Measurements from ENCODE around the gene WNT7A. TPM values are rescaled to one million over a fixed set of nuclear protein-coding genes. Genes with fewer than 3 reads are reported as not detected.

Gene WNT7A
- total RNA-seq, 8 experiments from 2014 or later: 0.09 to 14.1 (median 7.6) TPM

DNA sequence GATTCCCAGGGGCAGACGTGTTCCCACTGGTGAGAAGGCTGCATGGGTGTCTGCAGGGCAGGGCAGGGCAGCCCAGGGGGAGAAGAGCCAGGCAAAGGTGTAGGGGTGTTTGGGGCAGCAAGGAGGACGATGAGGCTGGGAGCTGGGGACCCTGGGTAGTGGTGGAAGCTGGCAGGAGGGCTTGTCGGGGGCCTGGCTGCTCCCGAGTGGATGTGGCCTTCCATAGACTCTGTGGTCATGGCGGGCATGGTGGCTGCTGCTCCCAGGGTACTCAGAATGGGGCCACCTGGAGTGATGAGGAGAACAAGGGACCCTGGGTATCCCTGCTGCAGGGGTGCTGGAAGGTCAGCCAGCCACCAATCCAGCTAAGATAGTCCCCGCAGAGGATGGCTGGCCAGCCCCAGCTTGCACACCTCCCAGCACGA lies 107.5 kb downstream of the WNT7A start:
- in situ Hi-C loops (cut with MboI; ENCODE audit: low pct_unique_long_range_greater_than_20kb in 2 of 9, low sequenced_read_pairs in 9 of 9, unreplicated experiment in 9 of 9): no loop called here
- ATAC-seq (replicated peaks in 6 of 8): no peak
- peaks cover 7 to 35% of the 10 kb centered on the region in 2 donors for H3K4me1 ChIP-seq (replicated peaks in 1 of 2)
- no peak overlapping the region for H3K27ac ChIP-seq
- H3K4me3 ChIP-seq: no peak overlapping the region
- WGBS, 10 experiments: 60 to 100% (median 85%) methylated on average over 1 to 4 of the region's 7 CpGs; no CpG with 5 or more reads in 4 of the 10 experiments

- 67 to 100% (median 100%) methylated on average over 1 to 3 of the region's 9 CpGs; no CpG with 5 or more reads in 5 of the 10 experiments for WGBS, 10 experiments
- H3K27ac ChIP-seq: no peak overlapping the region
- H3K4me1 ChIP-seq (replicated peaks in 1 of 2): peaks cover 7 to 38% of the 10 kb centered on the region in 2 donors
- no peak overlapping the region for H3K4me3 ChIP-seq
- no peak for ATAC-seq (replicated peaks in 6 of 8)
- in situ Hi-C loops (cut with MboI; ENCODE audit: low pct_unique_long_range_greater_than_20kb in 2 of 9, low sequenced_read_pairs in 9 of 9, unreplicated experiment in 9 of 9): no loop called here
These were observed 108.4 kb downstream of the WNT7A start for GRCh38 chr3:13771496-13771895.

GRCh38 chr3:13770170-13771169 lies 109.4 kb downstream of the WNT7A start:
- WGBS, 10 experiments: 67 to 100% (median 84%) methylated on average over 1 to 6 of the region's 9 CpGs; no CpG with 5 or more reads in 4 of the 10 experiments
- H3K27ac ChIP-seq: no peak overlapping the region
- ATAC-seq (replicated peaks in 6 of 8): peak in 6 of 8 experiments; percentile 18 to 79 (median 50)

DNA sequence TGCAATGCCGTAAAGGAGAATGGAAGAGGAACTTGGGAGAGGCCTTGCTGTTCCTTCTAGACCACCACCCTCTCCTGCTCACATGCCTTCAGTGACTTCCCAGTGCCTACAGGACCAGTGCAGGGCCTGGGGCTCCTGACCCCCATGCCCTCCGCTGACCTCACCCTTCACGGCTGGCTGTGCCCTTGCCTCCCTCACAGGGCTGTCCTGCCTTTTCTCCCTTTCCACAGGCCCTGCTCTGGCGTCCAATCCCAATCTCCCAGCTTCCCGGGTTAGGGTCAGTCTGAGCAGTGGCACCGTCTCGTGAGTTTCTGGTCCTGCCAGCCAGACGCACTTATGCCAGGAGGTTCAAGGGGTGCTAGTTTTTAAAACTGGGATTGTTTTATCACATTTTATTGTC lies 110.4 kb downstream of the WNT7A start:
- ATAC-seq (replicated peaks in 6 of 8): no peak
- in situ Hi-C loops (cut with MboI; ENCODE audit: low pct_unique_long_range_greater_than_20kb in 2 of 9, low sequenced_read_pairs in 9 of 9, unreplicated experiment in 9 of 9): no loop called here
- H3K4me1 ChIP-seq (replicated peaks in 1 of 2): peaks cover 7 to 34% of the 10 kb centered on the region in 2 donors
- H3K27ac ChIP-seq: no peak overlapping the region
- no peak overlapping the region for H3K4me3 ChIP-seq
- WGBS, 10 experiments: 50 to 100% (median 100%) methylated on average over 1 to 6 of the region's 8 CpGs; no CpG with 5 or more reads in 5 of the 10 experiments

More at GRCh38 chr3:13770170-13771169, 109.4 kb downstream of the WNT7A start:
- in situ Hi-C loops (cut with MboI; ENCODE audit: low pct_unique_long_range_greater_than_20kb in 2 of 9, low sequenced_read_pairs in 9 of 9, unreplicated experiment in 9 of 9): no loop called here
- H3K4me3 ChIP-seq: no peak overlapping the region
- H3K4me1 ChIP-seq (replicated peaks in 1 of 2): peaks cover 7 to 38% of the 10 kb centered on the region in 2 donors

DNA sequence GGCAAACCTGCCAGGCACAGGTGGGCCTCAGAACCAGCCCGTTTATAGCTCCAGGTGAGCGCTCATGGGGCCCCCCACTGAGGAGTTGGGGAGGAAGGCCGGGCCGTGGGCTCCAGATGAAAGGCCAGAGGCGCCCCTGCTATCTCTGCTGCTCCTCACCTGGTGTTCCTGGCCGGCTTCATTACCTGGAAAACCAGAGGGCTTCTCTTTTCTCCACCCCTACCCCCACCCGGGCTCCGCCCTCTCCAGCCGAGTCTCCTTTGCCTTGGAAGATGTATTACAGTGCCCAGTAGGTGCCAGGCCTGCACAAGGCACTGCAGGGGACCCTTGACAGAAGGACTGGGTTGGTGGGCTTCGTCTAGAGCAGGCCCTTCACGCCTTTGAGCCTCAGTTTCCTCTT lies 111.4 kb downstream of the WNT7A start:
- no peak for ATAC-seq (replicated peaks in 6 of 8)
- in situ Hi-C loops (cut with MboI; ENCODE audit: low pct_unique_long_range_greater_than_20kb in 2 of 9, low sequenced_read_pairs in 9 of 9, unreplicated experiment in 9 of 9): no loop called here
- no peak overlapping the region for H3K27ac ChIP-seq
- H3K4me1 ChIP-seq (replicated peaks in 1 of 2): peaks cover 7 to 27% of the 10 kb centered on the region in 2 donors
- WGBS, 10 experiments: 0 to 100% (median 27%) methylated on average over 1 to 4 of the region's 11 CpGs; no CpG with 5 or more reads in 5 of the 10 experiments
- H3K4me3 ChIP-seq: no peak overlapping the region

- Histone ChIP-seq H3K4me3 (no peak overlapping the region), H3K27ac (peak overlapping the region in 1 of 2 donors; percentile 39), H3K4me1 (replicated peaks in 1 of 2) (peaks cover 7 to 27% of the 10 kb centered on the region in 2 donors)
- WGBS, 10 experiments: 33 to 80% methylated on average over 1 to 2 of the region's 4 CpGs; no CpG with 5 or more reads in 8 of the 10 experiments
- ATAC-seq (replicated peaks in 6 of 8): peak in 5 of 8 experiments; percentile 49 to 87 (median 83)
- in situ Hi-C loops (cut with MboI; ENCODE audit: low pct_unique_long_range_greater_than_20kb in 2 of 9, low sequenced_read_pairs in 9 of 9, unreplicated experiment in 9 of 9): no loop called here
These were observed 112.0 kb downstream of the WNT7A start for GRCh38 chr3:13767896-13768295.

DNA sequence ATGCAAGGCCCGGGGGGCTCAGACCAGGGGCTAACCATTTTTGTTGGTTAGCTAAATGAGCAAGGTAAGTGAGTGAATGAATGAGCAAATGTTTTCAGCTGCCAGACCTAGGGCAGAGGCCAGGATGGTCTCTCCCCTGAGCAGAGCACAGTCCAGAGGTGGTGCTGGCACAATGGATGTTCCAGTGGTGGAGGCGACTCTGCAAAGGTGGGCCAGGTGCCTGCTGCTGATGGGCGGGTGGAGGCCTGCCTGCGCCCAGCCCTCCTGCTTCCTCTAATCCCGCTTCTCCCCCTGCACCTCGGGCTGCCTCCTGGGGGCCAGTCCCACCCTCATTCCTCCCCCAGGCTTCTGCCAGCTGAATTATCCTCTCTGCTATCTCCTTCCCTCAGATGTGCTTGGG lies 112.8 kb downstream of the WNT7A start:
- H3K27ac ChIP-seq: no peak overlapping the region
- in situ Hi-C loops (cut with MboI; ENCODE audit: low pct_unique_long_range_greater_than_20kb in 2 of 9, low sequenced_read_pairs in 9 of 9, unreplicated experiment in 9 of 9): no loop called here
- no peak overlapping the region for H3K4me3 ChIP-seq
- WGBS, 10 experiments: 25 to 100% (median 73%) methylated on average over 1 to 3 of the region's 6 CpGs; no CpG with 5 or more reads in 4 of the 10 experiments
- no peak for ATAC-seq (replicated peaks in 6 of 8)
- peaks cover 7 to 24% of the 10 kb centered on the region in 2 donors for H3K4me1 ChIP-seq (replicated peaks in 1 of 2)

Other genes starting within 250 kb of the WNT7A start
- gene CHCHD4, start 244.8 kb upstream of the WNT7A start, total RNA-seq: 10 to 100 TPM in 6 of 8 experiments, 1 to 10 TPM in 2; 9.4 to 28.1 (median 13.9) TPM
- gene TMEM43, start 245.0 kb upstream of the WNT7A start, total RNA-seq: 10 to 100 TPM; 27.7 to 81.8 (median 48.6) TPM